ENCODE measurements around the gene ELOVL7.
"Not testable (repeated sequence)": the region's sequence is repeated elsewhere in the genome, so short reads cannot be mapped to it uniquely, and the experiment has no call there.

ELOVL7 gene

DNA sequence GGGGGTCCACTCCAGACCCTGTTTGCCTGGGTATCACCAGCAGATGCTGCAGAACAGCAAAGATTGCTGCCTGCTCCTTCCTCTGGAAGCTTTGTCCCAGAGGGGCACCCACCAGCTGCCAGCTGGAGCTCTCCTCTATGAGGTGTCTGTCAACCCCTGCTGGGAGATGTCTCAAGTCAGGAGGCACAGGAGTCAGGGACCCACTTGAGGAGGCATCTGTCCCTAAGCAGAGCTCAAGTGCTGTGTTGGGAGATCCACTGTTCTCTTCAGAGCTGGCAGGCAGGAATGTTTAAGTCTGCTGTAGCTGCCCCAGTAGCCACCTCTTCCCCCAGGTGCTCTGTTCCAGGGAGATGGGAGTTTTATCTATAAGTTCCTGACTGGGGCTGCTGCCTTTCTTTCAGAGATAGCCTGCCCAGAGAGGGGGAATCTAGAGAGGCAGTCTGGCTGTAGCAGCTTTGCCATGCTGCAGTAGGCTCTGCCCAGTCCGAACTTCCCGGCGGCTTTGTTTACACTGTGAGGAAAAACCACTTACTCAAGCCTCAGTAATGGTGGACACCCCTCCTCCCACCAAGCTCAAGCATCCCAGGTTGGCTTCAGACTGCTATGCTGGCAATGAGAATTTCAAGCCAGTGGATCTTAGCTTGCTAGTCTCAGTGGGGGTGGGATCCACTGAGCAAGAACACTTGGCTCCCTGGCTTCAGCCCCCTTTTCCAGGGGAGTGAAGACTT lies 128.7 kb downstream of the ELOVL7 start:
- DNase-seq (ENCODE audit: low read depth in 2 of 2): not testable (repeated sequence)

DNA sequence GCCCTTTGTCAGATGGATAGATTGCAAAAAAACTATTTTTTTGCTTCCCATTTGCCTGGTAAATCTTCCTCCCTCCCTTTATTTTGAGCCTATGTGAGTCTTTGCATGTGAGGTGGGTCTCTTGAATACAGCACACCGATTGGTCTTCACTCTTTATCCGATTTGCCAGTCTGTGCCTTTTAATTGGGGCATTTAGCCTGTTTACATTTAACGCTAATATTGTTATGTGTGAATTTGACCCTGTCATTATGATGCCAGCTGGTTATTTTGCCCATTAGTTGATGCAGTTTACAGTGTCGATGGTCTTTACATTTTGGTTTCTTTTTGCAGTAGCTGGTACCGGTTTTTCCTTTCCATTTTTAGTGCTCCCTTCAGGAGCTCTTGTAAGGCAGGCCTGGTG lies 131.1 kb downstream of the ELOVL7 start:
- no peak for DNase-seq (ENCODE audit: low read depth in 2 of 2)

DNA sequence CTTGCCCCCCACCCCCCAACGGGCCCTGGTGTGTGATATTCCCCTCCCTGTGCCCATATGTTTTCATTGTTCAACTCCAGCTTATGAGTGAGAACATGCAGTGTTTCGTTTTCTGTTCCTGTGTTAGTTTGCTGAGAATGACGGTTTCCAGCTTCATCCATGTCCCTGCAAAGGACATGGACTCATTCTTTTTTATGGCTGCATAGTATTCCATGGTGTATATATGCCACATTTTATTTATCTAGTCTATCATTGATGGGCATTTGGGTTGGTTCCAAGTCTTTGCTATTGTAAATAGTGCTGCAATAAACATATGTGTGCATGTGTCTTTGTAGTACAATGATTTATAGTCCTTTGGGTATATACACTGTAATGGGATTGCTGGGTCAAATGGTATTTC lies 132.2 kb downstream of the ELOVL7 start:
- not testable (repeated sequence) for DNase-seq (ENCODE audit: low read depth in 2 of 2)

DNA sequence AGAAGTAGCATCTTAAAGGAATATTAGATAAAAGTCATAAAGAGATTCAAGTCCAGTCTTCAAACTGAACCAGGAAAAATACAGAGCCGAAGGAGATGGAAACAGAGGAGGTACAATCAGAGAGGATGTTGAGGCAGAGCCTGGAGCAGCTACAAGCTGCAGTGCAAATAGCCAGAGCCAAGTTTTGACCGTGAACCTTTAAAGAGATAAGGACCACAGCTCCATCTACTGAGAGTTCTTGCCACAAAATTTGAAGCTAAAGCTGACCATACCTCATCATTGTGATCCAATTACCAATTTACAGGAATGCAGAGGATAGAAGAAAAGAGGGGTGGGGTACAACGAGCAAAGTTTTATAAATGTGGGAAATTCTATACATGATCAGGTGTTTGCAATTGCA lies 133.7 kb downstream of the ELOVL7 start:
- no peak for DNase-seq (ENCODE audit: low read depth in 2 of 2)

DNA sequence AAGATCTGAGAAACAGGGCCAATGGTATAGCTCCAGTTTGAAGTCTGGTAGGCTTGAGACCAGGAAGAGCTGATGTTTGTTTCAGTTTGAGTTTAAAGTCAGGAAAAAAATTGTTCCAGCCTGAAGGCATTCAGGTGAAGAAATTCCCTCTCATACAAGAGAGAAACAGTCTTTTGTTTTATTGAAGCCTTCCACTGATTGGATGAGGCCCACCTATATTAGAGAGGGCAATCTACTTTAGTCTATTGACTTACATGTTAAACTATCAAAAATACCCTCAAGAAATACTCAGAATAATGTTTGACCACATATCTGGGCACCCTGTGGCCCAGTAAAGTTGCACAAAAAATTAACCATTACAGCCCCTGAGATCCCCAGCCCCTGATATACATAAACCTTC lies 138.9 kb downstream of the ELOVL7 start:
- DNase-seq (ENCODE audit: low read depth in 2 of 2): no peak

DNA sequence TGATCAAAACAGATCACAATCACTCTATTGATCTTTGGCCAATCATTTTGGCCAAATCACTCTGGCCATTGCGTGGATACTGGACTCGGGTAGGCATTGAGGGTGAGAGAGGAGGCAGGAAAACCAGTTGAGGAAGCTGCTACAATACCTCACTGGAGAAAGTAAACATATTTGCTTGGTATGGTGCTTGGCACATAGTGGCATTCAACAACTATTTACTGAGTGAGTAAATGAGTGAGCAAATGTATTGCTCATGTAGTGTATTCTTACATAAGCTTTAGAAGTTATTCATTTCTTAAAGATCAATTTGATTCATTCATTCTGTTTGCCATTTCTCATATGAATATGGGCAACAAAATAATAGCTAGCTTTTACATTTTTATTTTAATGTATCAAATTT lies 140.1 kb downstream of the ELOVL7 start:
- no peak for DNase-seq (ENCODE audit: low read depth in 2 of 2)
